ENCODE measurements around the gene CHMP1A.
"Not testable (repeated sequence)": the region's sequence is repeated elsewhere in the genome, so short reads cannot be mapped to it uniquely, and the experiment has no call there.

Gene CHMP1A

DNA sequence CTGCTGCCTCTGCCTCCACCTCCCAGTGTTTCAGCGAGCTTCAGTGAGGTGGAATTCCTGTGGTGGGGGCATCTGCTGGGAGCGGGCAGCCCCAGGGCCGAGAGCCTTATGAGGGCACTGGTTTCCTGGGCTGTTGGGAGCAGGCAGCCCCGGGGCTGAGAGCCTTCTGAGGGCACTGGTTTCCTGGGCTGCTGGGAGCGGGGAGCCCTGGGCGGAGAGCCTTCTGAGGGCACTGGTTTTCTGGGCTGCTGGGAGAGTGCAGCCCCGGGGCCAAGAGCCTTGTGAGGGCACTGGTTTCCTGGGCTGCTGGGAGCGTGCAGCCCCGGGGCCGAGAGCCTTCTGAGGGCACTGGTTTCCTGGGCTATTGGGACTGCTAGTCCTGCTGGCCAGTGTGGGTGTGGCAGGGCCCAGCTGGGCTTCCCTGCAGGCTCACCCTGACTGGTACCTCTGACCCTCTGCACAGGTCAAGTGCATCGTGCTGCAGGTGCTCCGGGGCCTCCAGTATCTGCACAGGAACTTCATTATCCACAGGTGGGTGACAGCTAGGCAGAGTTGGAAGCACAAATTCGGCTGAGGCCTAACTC, 34.6 kb upstream of the CHMP1A start:
- no peak for DNase-seq

GRCh38 chr16:89691231-89691985, 33.9 kb upstream of the CHMP1A start:
- DNase-seq: no peak

DNA sequence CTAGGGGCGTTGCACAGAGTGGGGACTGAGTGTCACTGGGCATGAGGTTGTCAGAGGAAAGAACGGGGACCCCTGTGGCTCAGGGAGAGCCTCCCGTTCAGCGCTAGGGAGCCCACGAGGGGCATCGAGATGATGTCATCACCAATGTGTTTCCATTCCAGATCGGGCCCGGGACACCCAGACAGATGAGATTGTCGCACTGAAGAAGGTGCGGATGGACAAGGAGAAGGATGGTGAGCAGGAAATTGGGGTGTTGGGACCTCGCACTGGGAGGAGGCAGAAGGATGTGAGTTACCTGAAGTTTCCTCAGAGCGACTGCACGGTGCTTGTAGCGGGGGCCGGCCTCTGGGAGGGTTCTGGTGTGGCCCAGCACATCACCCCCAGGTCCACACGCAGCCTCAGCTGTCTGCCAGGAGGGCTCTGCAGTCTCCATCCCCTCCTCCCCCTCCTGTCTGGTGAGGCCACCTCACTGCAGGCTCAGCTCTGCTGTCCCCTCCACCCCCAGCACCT, 32.9 kb upstream of the CHMP1A start:
- no peak for DNase-seq

GRCh38 chr16:89689621-89690020, 32.1 kb upstream of the CHMP1A start:
- not testable (repeated sequence) for DNase-seq

- no peak for DNase-seq
These were observed 31.6 kb upstream of the CHMP1A start for GRCh38 chr16:89689142-89689541.

DNA sequence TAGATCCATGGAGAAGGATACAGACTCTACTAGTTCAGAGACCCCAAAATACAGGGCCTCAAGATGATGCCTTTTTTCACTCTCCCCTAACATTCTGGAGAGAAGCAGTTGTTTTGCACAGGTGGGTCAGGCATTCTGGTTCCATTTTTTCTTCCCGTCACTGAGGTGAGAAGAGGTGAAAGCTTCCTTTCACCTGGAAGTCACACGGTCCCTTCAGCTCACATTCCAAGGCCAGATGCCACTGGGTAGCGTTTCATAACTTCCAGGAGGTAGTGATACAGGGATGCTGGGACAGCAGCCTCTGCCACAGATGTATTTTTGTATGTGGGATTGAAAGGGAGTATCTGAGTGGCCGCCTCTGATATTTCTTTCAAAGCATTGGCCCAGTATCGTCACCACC, 30.9 kb upstream of the CHMP1A start:
- no peak for DNase-seq

- no peak for DNase-seq
These were observed 29.8 kb upstream of the CHMP1A start for GRCh38 chr16:89687092-89687940.

DNA sequence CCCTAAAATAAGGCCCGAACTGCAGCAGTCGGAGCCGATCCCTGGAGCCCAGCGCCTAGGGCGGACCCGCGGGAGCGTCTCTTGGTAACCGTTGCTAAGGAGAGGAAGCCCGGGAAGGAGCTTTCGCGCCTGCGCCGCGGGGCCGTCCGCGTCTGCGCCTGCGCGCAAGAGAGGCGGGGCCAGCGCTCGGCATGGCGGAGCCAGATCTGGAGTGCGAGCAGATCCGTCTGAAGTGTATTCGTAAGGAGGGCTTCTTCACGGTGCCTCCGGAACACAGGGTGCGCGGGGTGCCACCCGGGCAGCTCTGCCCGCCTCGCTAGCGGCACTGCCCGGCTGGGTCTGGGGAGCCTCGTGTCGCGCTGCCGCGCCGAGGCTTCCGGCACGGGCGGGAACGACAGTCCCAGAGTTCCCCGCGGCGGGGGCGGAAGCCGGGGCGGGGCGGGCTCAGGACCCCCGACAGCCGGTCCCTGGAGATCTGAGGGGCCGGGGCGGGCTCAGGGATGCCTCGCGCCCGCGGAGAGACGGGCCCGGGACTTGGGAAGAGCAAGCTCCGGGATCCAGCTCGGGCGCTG, 29.1 kb upstream of the CHMP1A start, which contains the start of gene CDK10:
Gene CDK10, plus strand, starts transcription at position 170 of the 572 bp plus-strand sequence. Its CDS starts 22 bp downstream, at position 192.
- DNase-seq: peak; percentile 79

DNA sequence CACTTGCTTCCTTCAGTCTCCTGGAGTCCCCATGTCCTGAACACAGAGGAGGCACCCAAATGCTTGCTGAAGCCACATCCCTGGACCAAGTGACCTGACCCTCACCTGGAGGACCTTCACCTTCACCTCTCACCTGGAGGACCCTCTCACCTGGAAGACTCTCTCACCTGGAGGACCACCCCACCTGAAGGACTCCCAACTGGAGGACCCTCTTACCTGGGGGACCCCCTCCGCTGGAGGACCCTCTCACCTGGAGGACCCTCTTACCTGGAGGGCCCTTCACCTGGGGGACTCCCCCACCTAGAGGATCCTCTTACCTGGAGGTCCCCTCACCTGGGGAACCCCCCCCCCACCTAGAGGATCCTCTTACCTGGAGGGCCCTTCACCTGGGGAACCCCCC, 28.4 kb upstream of the CHMP1A start:
- no peak for DNase-seq

GRCh38 chr16:89678258-89678657, 20.8 kb upstream of the CHMP1A start:
- DNase-seq: no peak

DNA sequence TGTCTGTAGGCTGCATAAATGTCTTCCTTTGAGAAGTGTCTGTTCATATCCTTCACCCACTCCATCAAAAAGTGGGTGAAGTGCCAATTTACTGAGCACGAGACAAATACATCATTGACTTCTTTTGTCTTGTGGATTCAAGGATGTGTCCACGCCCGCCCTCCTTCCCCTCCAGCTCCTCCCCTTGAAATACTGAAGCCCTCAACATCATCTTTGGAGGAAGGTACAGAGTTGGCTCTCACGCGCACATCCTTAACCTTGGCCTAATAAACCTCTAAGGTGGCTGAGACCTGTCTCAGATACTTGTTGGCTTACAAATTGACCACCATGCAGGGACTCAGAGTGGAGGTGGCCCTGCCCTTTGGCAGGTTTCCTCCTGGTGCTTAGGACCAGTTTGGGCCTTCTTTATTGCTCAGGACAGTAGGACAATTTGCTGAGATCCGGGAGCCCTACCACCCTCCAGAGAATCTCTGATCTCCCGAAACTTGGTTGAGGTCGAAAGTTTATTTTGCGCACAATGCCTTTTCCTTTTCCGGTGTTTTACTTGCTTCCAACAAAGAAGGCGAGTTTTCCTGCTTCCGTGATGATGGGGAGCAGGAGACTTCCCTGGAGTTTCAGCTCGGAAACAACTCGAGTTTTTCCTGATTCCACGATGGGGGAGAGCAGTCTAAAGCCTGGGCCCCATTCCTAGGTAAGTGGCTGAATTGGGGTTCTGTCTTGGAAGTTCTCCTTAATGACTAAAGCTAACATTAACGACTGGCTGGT, 14.9 kb upstream of the CHMP1A start:
- DNase-seq: no peak

DNA sequence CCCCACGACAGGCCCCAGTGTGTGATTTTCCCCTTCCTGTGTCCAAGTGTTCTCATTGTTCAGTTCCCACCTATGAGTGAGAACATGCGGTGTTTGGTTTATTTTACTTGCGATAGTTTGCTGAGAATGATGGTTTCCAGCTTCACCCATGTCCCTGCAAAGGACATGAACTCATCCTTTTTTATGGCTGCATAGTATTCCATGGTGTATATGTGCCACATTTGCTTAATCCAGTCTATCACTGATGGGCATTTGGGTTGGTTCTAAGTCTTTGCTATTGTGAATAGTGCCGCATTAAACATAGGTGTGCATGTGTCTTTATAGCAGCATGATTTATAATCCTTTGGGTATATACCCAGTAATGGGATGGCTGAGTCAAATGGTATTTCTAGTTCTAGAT, 14.1 kb upstream of the CHMP1A start:
- DNase-seq: not testable (repeated sequence)

DNA sequence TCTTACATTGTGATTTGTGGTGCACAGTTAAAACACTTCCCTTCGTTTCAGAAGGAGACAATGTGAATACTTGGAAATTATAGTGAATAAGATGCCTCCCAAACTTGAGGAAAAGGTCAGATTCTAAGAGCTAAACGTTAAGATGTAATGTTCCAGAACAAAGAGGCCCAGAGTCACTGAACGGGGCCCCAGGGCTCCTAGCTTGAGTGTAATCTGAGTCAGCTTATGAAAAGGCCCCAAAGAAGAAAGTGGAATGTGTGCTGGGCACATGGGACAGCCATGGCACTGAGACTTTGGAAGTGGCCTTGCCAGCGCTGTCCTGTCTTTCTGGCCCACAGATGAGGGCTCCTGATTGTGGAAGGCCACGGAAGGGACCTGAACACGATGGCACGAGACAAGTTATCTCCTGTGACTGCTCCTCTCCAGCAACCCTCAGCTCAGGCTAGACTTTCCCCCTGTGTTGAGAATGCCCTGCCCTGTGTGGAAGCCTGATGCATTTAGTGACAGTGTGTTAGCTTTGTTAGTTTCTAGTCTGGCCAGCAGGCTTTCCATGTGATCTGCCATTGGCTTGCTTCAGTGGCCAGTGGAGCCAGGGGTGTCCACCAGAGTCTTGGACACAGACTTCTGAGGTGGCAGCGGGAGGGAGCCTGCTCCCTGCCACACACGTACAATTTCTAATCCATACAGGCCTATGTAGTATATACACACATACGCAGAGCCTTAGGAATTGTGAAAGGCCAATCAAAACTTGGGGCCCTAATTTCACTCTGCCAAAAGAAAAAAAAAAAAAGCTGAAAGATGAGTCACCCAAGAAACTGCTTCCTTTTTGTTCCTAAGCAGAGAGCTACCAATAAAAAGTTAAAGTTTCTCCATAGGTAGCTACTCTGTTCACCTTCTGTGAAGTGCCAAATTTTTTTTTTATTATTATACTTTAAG, 13.3 kb upstream of the CHMP1A start:
- no peak for DNase-seq

GRCh38 chr16:89669755-89670154, 12.2 kb upstream of the CHMP1A start:
- DNase-seq: no peak

GRCh38 chr16:89668790-89669158, 11.3 kb upstream of the CHMP1A start:
- DNase-seq: no peak

GRCh38 chr16:89667633-89668032, 10.1 kb upstream of the CHMP1A start:
- DNase-seq: no peak

DNA sequence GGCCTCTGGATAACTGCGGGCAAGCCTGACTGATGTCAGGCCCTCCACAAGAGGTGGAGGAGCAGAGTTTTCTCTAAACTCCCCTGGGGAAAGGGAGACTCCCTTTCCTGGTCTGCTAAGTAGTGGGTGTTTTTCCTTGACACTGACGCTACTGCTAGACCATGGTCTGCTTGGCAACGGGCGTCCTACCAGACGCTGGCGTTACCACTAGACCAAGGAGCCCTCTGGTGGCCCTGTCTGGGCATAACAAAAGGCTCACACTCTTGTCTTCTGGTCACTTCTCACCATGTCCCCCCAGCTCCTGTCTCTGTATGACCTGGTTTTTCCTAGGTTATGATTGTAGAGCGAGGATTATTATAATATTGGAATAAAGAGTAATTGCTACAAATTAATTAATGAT, 9.5 kb upstream of the CHMP1A start:
- DNase-seq: not testable (repeated sequence)

- DNase-seq: not testable (repeated sequence)
These were observed 6.7 kb upstream of the CHMP1A start for GRCh38 chr16:89664238-89664637.

DNA sequence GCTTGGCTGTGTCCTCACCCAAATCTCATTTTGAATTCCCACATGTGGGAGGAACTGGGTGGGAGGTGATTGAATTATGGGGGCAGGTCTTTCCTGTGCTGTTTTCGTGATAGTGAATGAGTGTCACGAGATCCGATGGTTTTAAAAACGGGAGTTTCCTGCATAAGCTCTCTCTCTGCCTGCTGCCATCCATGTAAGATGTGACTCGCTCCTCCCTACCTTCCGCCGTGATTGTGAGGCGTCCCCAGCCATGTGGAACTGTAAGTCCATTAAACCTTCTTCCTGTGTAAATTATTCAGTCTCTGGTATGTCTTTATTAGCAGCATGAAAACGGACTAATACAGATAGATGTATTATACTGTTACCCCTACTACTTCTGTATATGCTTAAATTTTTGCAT, 3.7 kb upstream of the CHMP1A start:
- no peak for DNase-seq

GRCh38 chr16:89660146-89660545, 2.6 kb upstream of the CHMP1A start:
- DNase-seq: no peak

GRCh38 chr16:89658221-89658879, 842 bp upstream of the CHMP1A start:
- no peak for DNase-seq
